Measurements from ENCODE around the gene SPACA4. TPM values are rescaled to one million over a fixed set of nuclear protein-coding genes. Genes with fewer than 3 reads are reported as not detected.

Gene SPACA4
- polyA plus RNA-seq, 2 of the 4 experiments (the other 2 are of a cell fraction) = 0.08 to 0.12 TPM

DNA sequence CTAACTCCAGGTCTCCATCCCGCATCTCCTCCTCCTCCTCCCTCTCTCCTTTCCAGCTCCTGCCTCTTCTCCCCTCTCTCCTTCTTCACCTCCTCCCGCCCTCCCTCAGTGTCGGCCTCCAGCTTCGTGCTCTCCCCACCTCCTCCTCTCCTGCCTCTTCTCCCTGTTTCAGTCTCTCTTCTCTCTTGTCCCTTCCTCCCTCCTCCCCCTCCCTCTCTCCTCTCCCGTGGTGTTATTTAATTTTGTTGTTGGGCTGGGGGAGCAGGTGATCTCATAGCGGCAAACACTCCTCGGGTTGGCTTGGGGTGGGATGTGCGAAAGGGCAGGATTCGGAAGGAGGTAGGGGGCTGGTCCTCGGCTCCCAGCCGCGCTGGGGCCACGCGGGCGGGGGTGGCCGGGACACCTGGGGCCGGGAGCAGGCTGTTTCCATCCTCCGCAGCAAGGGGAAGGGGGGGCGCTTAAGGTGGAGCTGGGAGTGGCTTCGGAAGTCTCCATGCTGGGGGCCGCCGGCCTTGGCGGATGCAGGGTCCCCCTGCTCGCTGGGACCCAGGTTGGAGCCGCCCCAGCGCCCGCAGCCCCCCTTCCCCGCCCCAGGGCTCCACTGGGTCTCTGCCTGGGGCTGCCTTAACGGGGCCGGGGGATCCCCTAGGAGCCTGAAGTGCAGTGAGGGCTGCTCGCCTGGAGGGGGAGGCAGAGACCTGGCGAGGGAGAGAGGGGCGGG, 39.6 kb downstream of the SPACA4 start, which contains the start of gene CA11 (continued):
- TF ChIP-seq REST (IDR thresholded peaks at IDR 0.05) (no peak), RFX5 (IDR thresholded peaks at IDR 0.05) (no peak), NPAS2 (CRISPR knock-in tag; IDR thresholded peaks at IDR 0.05; ENCODE audit: borderline replicate concordance) (no peak), HES2 (IDR thresholded peaks at IDR 0.05) (no peak), EHF (CRISPR knock-in tag; IDR thresholded peaks at IDR 0.05) (no peak), TP53 (CRISPR knock-in tag; IDR thresholded peaks at IDR 0.05) (no peak), RCOR1 (IDR thresholded peaks at IDR 0.05; ENCODE audit: low read depth, low read length) (no peak), JUN (IDR thresholded peaks at IDR 0.05) (peak in 1 of 2 experiments; percentile 73; a peak in 3 of 5 replicates), PBX3 (IDR thresholded peaks at IDR 0.05) (peak; percentile 15; the same call in 1 of the 2 replicates), MAFK (IDR thresholded peaks at IDR 0.05; ENCODE audit: partially characterized antibody) (no peak), ZNF302 (CRISPR knock-in tag; IDR thresholded peaks at IDR 0.05) (no peak), FOSL2 (IDR thresholded peaks at IDR 0.05) (no peak), FOSL2 (CRISPR knock-in tag; IDR thresholded peaks at IDR 0.05) (no peak), FOSB (CRISPR knock-in tag; IDR thresholded peaks at IDR 0.05) (no peak), FOXS1 (CRISPR knock-in tag; IDR thresholded peaks at IDR 0.05) (no peak), SMC3 (IDR thresholded peaks at IDR 0.05) (peak; percentile 83), MYC (IDR thresholded peaks at IDR 0.05; ENCODE audit: borderline replicate concordance, low read length) (0 out of 2 replicates have a peak, but pooled peaks have one; percentile 7), JUNB (IDR thresholded peaks at IDR 0.05) (no peak), EHMT2 (IDR thresholded peaks at IDR 0.05; ENCODE audit: low read depth) (no peak), CBX8 (IDR thresholded peaks at IDR 0.05) (no peak), TFCP2L1 (CRISPR knock-in tag; IDR thresholded peaks at IDR 0.05) (no peak), KDM5A (IDR thresholded peaks at IDR 0.05) (0 out of 2 replicates have a peak, but pooled peaks have one; percentile 56), CEBPB (IDR thresholded peaks at IDR 0.05) (no peak), ESRRA (IDR thresholded peaks at IDR 0.05; ENCODE audit: borderline replicate concordance, low read length) (no peak), HDAC2 (IDR thresholded peaks at IDR 0.05) (no peak)
- TF ChIP-seq, protein P1, sequence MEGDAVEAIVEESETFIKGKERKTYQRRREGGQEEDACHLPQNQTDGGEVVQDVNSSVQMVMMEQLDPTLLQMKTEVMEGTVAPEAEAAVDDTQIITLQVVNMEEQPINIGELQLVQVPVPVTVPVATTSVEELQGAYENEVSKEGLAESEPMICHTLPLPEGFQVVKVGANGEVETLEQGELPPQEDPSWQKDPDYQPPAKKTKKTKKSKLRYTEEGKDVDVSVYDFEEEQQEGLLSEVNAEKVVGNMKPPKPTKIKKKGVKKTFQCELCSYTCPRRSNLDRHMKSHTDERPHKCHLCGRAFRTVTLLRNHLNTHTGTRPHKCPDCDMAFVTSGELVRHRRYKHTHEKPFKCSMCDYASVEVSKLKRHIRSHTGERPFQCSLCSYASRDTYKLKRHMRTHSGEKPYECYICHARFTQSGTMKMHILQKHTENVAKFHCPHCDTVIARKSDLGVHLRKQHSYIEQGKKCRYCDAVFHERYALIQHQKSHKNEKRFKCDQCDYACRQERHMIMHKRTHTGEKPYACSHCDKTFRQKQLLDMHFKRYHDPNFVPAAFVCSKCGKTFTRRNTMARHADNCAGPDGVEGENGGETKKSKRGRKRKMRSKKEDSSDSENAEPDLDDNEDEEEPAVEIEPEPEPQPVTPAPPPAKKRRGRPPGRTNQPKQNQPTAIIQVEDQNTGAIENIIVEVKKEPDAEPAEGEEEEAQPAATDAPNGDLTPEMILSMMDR (IDR thresholded peaks at IDR 0.05) = peak; percentile 90
- TF ChIP-seq, protein P2, sequence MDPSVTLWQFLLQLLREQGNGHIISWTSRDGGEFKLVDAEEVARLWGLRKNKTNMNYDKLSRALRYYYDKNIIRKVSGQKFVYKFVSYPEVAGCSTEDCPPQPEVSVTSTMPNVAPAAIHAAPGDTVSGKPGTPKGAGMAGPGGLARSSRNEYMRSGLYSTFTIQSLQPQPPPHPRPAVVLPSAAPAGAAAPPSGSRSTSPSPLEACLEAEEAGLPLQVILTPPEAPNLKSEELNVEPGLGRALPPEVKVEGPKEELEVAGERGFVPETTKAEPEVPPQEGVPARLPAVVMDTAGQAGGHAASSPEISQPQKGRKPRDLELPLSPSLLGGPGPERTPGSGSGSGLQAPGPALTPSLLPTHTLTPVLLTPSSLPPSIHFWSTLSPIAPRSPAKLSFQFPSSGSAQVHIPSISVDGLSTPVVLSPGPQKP (IDR thresholded peaks at IDR 0.05; ENCODE audit: low read depth, low read length) = no peak
- TF ChIP-seq, protein P3, sequence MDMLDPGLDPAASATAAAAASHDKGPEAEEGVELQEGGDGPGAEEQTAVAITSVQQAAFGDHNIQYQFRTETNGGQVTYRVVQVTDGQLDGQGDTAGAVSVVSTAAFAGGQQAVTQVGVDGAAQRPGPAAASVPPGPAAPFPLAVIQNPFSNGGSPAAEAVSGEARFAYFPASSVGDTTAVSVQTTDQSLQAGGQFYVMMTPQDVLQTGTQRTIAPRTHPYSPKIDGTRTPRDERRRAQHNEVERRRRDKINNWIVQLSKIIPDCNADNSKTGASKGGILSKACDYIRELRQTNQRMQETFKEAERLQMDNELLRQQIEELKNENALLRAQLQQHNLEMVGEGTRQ (IDR thresholded peaks at IDR 0.05) = no peak
- TF ChIP-seq, protein P4, sequence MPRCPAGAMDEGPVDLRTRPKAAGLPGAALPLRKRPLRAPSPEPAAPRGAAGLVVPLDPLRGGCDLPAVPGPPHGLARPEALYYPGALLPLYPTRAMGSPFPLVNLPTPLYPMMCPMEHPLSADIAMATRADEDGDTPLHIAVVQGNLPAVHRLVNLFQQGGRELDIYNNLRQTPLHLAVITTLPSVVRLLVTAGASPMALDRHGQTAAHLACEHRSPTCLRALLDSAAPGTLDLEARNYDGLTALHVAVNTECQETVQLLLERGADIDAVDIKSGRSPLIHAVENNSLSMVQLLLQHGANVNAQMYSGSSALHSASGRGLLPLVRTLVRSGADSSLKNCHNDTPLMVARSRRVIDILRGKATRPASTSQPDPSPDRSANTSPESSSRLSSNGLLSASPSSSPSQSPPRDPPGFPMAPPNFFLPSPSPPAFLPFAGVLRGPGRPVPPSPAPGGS (IDR thresholded peaks at IDR 0.05) = 0 out of 3 replicates have a peak, but pooled peaks have one; percentile 24
- TF ChIP-seq, protein P5, sequence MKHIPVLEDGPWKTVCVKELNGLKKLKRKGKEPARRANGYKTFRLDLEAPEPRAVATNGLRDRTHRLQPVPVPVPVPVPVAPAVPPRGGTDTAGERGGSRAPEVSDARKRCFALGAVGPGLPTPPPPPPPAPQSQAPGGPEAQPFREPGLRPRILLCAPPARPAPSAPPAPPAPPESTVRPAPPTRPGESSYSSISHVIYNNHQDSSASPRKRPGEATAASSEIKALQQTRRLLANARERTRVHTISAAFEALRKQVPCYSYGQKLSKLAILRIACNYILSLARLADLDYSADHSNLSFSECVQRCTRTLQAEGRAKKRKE (CRISPR knock-in tag; IDR thresholded peaks at IDR 0.05; ENCODE audit: low read depth) = 0 out of 2 replicates have a peak, but pooled peaks have one; percentile 28

Data from A549 (cell line).